Left renal pelvis (tissue), 4 donors: ENCODE results near the gene FRMD3. TPM values are rescaled to one million over a fixed set of nuclear protein-coding genes. Genes with fewer than 3 reads are reported as not detected.
A peak's percentile ranks its signal among the peaks of the same experiment; 100 is the strongest.

ENCODE experiments used
- DNase-seq, 4 donors: peaks; one replicate each; pipeline ENCODE4 v3.0.0-alpha.2; 2013; ENCODE audit warnings: low read depth in 4 of 4, low spot score in 3 of 4
- polyA plus RNA-seq, 4 donors: library from polyadenylated mRNA; unstranded; fragments of 120-200 nt; gene quantifications; one replicate each; pipeline ENCODE4 v1.2.1, GENCODE V29; 2013; ENCODE audit not compliant: insufficient read length in 4 of 4

Gene FRMD3
- polyA plus RNA-seq, 4 donors = 2.8 to 27.4 (median 20.6) TPM

DNA sequence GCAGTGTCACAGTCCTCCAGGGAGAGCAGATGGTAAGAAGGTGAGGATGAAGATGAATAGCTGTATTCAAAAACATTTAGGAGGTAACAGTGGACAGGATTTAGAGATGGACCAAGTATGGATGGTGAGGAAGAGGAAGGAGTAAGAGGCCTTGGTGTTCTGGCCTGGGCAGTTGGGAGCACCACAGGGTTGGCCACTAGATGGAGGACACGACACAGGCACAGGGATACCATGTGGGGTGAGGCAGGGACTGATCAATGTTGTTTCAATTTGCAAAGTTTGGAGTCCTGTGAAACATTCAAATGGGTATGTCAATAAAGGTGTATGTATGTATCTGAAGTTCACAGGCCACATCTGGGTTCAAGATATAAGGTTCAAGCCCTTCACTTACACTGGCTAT is 334.2 kb downstream of the FRMD3 start:
- no peak for DNase-seq

DNA sequence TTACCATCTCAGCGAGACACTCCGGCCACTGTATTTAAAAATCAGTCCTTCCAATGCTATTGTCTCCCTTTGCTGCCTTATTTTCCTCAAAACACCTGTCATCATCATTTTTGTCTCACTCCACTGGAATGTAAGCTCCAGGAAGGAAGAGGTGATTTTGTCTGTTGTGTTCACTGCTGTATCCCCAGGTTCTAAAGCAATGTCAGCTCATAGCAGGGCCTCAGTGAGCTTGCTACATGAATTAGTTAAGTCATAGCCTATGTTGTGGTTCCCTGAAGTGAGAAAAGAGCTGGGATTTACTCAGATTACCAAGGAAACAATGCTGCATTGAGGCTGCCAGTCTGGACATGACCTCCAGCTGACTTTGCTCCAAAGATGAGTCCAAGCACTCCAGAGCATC is 337.7 kb downstream of the FRMD3 start:
- no peak for DNase-seq

DNA sequence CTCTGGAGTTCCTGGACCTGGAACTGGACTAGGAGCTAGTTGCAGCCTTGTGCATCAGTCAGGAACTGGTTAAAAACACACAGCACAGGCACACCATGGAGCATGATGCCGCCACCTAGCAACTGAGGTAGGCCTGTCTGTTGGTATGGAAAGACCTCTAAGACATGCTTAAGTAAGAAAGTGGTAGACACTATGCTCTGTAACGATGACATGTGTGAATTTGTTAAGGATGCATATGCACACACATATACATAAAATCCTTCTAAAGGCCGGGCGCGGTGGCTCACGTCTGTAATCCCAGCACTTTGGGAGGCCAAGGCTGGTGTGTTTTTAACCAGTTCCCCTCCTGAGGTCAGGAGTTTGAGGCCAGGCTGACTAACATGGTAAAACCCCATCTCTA is 338.4 kb downstream of the FRMD3 start:
- DNase-seq = no peak

DNA sequence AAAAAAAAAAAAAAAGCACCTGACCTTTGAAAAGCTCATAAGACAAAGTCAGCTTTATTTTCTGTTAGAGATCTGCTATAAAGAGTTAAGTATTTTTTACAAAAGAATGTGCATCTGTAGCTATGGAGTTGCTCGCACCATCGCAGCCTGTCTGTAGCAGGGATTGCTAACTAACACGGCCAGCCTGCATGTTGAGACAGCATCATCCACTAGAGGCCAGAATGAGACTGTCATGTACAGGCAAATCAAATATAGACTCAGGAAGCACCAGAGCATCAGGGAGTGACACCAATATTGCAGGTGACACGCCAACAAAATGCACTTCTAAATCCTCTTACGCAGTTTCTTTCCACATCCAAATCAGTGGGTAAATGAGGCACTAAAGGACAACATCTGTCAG is 339.0 kb downstream of the FRMD3 start:
- peak in 1 of 4 donors; percentile 32 for DNase-seq

DNA sequence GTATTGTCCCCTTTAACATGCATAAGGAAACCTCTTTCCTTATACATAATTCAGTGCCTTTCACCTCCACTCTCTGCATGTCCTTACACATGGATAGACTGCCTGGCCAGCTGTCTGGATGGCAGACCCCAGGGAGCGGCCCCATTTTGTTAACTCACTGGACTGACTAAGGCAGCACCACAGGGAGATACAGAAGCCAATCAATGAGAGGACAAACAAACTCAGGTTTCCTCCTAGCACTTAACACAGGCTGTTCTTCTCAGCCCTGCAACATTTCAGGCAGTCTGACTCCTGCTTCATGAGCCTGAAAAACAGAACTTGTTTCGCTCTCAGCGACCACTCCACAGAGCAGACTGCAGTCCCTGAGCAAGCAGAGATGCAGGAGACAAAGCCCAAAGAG is 339.8 kb downstream of the FRMD3 start:
- no peak for DNase-seq

DNA sequence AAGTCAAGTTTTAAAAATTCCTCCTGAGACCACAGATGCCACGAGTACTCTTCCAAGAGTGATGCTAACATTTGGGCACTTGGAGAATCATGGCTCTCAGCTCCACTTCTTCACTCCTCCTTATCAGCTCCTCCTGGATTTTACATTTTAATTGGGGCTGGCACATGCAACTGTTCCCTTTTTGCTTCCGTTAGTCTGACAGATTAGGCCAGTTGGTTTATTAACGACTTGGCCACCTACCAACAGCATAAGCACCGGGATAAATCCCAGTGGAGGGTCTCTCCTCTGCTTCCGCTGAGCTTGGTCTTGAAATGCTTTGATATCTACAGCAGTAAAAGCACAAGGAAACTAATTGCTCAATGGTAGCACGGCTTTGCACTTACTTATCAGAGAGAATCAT is 340.6 kb downstream of the FRMD3 start:
- DNase-seq = no peak

DNA sequence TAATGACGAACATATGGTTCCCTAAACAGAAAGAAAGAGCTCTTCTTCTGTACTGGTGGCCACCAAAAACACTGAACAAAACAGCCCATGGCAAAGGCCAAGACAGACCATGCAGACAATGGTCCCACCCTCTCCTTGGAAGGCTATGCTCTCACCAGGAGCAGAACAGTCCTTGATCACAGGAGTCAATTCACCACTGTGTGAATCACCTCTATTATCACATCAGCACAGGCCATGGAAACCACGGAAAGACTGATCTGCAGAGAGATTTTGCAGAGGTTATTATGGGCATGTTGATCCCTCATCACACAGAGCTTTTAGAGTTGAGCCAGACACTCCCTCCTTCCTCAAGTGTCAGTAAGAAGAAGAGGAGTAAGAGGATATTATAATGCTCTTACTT is 341.3 kb downstream of the FRMD3 start:
- DNase-seq = no peak

Other genes starting within 250 kb of the FRMD3 start
- gene IDNK, start 84.7 kb upstream of the FRMD3 start, polyA plus RNA-seq = 10 to 100 TPM in 3 of 4 donors, 1 to 10 TPM in 1; 3.3 to 13.9 (median 11.9) TPM
- gene UBQLN1, start 169.6 kb upstream of the FRMD3 start, polyA plus RNA-seq = 100 to 1,000 TPM in 3 of 4 donors, 10 to 100 TPM in 1; 89.8 to 124 (median 114) TPM